ENCODE measurements around the gene ROBO2. TPM values are rescaled to one million over a fixed set of nuclear protein-coding genes. Genes with fewer than 3 reads are reported as not detected.

The ROBO2 gene
- total and polyA plus RNA-seq, 3 donors from 2014 or later = 16.1 to 23.3 (median 17.7) TPM

DNA sequence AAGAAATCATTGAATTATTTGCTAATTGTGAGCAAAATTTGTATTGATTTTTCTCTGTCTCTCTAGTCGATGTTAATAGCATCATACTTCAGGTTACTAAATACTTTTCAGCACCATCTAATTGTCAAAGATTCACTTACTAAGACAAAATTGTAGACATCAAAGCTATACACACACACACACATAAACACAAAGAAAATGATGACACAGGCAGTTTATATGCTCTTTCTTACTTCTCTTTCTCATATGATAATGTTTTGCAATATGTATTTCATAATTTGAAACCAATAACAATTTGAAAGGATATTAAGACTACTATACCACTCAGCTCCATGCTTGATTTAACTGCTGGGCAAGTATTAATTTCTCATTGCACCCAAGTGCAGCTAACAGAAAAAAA is 406.2 kb downstream of the ROBO2 start:
- intact Hi-C loops (cut with DNase I; ENCODE audit: low total_unique reads) = no loop called here
- Histone ChIP-seq H3K4me3 (no peak overlapping the region), H3K27ac (no peak overlapping the region), H3K27me3 (no peaks in the 10 kb centered on the region), H3K36me3 (ENCODE audit: low read depth, missing control alignments) (no peaks in the 10 kb centered on the region), H3K4me1 (no peaks in the 10 kb centered on the region), H3K9me3 (no peaks in the 10 kb centered on the region)
- 80 to 96% methylated on average over 1 of the region's 1 CpG for WGBS, 2 donors
- TF ChIP-seq, protein P1, sequence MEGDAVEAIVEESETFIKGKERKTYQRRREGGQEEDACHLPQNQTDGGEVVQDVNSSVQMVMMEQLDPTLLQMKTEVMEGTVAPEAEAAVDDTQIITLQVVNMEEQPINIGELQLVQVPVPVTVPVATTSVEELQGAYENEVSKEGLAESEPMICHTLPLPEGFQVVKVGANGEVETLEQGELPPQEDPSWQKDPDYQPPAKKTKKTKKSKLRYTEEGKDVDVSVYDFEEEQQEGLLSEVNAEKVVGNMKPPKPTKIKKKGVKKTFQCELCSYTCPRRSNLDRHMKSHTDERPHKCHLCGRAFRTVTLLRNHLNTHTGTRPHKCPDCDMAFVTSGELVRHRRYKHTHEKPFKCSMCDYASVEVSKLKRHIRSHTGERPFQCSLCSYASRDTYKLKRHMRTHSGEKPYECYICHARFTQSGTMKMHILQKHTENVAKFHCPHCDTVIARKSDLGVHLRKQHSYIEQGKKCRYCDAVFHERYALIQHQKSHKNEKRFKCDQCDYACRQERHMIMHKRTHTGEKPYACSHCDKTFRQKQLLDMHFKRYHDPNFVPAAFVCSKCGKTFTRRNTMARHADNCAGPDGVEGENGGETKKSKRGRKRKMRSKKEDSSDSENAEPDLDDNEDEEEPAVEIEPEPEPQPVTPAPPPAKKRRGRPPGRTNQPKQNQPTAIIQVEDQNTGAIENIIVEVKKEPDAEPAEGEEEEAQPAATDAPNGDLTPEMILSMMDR (IDR thresholded peaks at IDR 0.05) = no peak
- TF ChIP-seq POLR2A (IDR thresholded peaks at IDR 0.05) = no peak
- no peak for DNase-seq

DNA sequence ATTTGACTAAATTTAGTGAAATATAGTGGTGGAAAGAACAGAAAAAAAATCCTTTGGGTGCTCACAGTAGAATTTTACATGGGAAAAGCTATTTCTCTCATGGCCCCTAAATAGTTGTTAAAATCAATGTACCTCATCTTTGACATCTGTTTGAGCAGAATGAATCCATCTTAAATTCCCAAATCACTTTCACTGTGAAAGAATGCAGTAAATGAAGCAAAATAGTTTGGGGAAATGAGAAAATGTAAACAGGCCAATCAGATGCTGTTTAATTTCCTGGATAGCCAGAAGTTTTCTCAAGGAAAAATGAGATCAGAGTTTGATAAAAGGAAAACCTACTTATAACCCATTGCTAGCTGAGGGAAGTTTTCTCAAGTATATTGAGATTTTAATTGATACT is 406.9 kb downstream of the ROBO2 start:
- DNase-seq = no peak
- no peaks in the 10 kb centered on the region for H3K36me3 ChIP-seq (ENCODE audit: low read depth, missing control alignments)
- no peak overlapping the region for H3K27ac ChIP-seq
- no peaks in the 10 kb centered on the region for H3K4me1 ChIP-seq
- intact Hi-C loops (cut with DNase I; ENCODE audit: low total_unique reads) = no loop called here
- no peaks in the 10 kb centered on the region for H3K27me3 ChIP-seq
- H3K4me3 ChIP-seq = no peak overlapping the region
- TF ChIP-seq, protein P1 (IDR thresholded peaks at IDR 0.05) = no peak
- no peak for TF ChIP-seq POLR2A (IDR thresholded peaks at IDR 0.05)
- H3K9me3 ChIP-seq = no peaks in the 10 kb centered on the region

GRCh38 chr3:77449459-77450350 is 409.8 kb downstream of the ROBO2 start:
- Histone ChIP-seq H3K4me3 (no peak overlapping the region), H3K9me3 (no peaks in the 10 kb centered on the region), H3K27me3 (no peaks in the 10 kb centered on the region), H3K4me1 (no peaks in the 10 kb centered on the region), H3K27ac (no peak overlapping the region), H3K36me3 (ENCODE audit: low read depth, missing control alignments) (no peaks in the 10 kb centered on the region)
- DNase-seq = no peak
- WGBS, 2 donors = 69 to 85% methylated on average over 6 of the region's 6 CpGs
- TF ChIP-seq, protein P1 (IDR thresholded peaks at IDR 0.05) = no peak
- no peak for TF ChIP-seq POLR2A (IDR thresholded peaks at IDR 0.05)
- intact Hi-C loops (cut with DNase I; ENCODE audit: low total_unique reads) = no loop called here

GRCh38 chr3:77456431-77456830 is 416.5 kb downstream of the ROBO2 start:
- intact Hi-C loops (cut with DNase I; ENCODE audit: low total_unique reads) = no loop called here

More at GRCh38 chr3:77456431-77456830, 416.5 kb downstream of the ROBO2 start:
- no peak for TF ChIP-seq POLR2A (IDR thresholded peaks at IDR 0.05)
- TF ChIP-seq, protein P1 (IDR thresholded peaks at IDR 0.05) = no peak
- H3K4me1 ChIP-seq = no peaks in the 10 kb centered on the region
- no peaks in the 10 kb centered on the region for H3K27me3 ChIP-seq
- no peaks in the 10 kb centered on the region for H3K9me3 ChIP-seq
- no peaks in the 10 kb centered on the region for H3K36me3 ChIP-seq (ENCODE audit: low read depth, missing control alignments)
- DNase-seq = no peak
- no peak overlapping the region for H3K4me3 ChIP-seq
- H3K27ac ChIP-seq = no peak overlapping the region
- WGBS, 2 donors = 0 to 90% methylated on average over 1 of the region's 1 CpG
